ENCODE results near the gene CLASP1.

DNA sequence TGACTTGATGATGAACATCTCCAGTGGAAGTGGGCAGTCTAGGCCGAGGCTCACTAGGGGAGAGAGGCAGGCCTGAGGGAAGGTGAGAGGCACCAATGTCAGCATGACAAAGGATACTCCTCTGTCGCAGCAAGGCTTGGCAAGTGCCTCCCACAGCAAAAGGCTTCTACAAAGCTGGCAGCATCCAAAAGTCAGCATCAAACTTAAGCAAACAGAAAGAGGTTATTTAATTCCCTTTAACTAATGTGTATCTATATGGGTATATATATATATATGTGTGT is 45.8 kb upstream of the CLASP1 start:
- TF ChIP-seq, protein P1, sequence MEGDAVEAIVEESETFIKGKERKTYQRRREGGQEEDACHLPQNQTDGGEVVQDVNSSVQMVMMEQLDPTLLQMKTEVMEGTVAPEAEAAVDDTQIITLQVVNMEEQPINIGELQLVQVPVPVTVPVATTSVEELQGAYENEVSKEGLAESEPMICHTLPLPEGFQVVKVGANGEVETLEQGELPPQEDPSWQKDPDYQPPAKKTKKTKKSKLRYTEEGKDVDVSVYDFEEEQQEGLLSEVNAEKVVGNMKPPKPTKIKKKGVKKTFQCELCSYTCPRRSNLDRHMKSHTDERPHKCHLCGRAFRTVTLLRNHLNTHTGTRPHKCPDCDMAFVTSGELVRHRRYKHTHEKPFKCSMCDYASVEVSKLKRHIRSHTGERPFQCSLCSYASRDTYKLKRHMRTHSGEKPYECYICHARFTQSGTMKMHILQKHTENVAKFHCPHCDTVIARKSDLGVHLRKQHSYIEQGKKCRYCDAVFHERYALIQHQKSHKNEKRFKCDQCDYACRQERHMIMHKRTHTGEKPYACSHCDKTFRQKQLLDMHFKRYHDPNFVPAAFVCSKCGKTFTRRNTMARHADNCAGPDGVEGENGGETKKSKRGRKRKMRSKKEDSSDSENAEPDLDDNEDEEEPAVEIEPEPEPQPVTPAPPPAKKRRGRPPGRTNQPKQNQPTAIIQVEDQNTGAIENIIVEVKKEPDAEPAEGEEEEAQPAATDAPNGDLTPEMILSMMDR (IDR thresholded peaks at IDR 0.05; ENCODE audit: insufficient read depth, low read length) = no peak
- TF ChIP-seq, protein P2, sequence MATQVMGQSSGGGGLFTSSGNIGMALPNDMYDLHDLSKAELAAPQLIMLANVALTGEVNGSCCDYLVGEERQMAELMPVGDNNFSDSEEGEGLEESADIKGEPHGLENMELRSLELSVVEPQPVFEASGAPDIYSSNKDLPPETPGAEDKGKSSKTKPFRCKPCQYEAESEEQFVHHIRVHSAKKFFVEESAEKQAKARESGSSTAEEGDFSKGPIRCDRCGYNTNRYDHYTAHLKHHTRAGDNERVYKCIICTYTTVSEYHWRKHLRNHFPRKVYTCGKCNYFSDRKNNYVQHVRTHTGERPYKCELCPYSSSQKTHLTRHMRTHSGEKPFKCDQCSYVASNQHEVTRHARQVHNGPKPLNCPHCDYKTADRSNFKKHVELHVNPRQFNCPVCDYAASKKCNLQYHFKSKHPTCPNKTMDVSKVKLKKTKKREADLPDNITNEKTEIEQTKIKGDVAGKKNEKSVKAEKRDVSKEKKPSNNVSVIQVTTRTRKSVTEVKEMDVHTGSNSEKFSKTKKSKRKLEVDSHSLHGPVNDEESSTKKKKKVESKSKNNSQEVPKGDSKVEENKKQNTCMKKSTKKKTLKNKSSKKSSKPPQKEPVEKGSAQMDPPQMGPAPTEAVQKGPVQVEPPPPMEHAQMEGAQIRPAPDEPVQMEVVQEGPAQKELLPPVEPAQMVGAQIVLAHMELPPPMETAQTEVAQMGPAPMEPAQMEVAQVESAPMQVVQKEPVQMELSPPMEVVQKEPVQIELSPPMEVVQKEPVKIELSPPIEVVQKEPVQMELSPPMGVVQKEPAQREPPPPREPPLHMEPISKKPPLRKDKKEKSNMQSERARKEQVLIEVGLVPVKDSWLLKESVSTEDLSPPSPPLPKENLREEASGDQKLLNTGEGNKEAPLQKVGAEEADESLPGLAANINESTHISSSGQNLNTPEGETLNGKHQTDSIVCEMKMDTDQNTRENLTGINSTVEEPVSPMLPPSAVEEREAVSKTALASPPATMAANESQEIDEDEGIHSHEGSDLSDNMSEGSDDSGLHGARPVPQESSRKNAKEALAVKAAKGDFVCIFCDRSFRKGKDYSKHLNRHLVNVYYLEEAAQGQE (IDR thresholded peaks at IDR 0.05; ENCODE audit: insufficient replicate concordance, low read depth) = no peak
- TF ChIP-seq POLR2AphosphoS5 (IDR thresholded peaks at IDR 0.05; ENCODE audit: low read depth) (no peak), GABPA (IDR thresholded peaks at IDR 0.05; ENCODE audit: low read depth) (no peak)

All from HL-60 (cell line).